Melanocyte of skin (primary cell): Measurements from ENCODE around the gene TOM1L1. TPM values are rescaled to one million over a fixed set of nuclear protein-coding genes. Genes with fewer than 3 reads are reported as not detected.

ENCODE experiments used
- small RNA-seq, 2 donors: library from RNA; depleted of rRNA; stranded (forward); fragments of <200 nt; gene quantifications; one replicate each; pipeline ENCODE3, GENCODE V24; 2012
- total RNA-seq, 2 donors: library from RNA; depleted of rRNA; stranded (reverse); fragments of >200 nt; gene quantifications; 2 replicates each; pipeline ENCODE4 v1.2.3, GENCODE V29; 2012

The TOM1L1 gene, protein sequence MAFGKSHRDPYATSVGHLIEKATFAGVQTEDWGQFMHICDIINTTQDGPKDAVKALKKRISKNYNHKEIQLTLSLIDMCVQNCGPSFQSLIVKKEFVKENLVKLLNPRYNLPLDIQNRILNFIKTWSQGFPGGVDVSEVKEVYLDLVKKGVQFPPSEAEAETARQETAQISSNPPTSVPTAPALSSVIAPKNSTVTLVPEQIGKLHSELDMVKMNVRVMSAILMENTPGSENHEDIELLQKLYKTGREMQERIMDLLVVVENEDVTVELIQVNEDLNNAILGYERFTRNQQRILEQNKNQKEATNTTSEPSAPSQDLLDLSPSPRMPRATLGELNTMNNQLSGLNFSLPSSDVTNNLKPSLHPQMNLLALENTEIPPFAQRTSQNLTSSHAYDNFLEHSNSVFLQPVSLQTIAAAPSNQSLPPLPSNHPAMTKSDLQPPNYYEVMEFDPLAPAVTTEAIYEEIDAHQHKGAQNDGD
- 10 to 100 TPM; 64.7 to 66.6 TPM for total RNA-seq

DNA sequence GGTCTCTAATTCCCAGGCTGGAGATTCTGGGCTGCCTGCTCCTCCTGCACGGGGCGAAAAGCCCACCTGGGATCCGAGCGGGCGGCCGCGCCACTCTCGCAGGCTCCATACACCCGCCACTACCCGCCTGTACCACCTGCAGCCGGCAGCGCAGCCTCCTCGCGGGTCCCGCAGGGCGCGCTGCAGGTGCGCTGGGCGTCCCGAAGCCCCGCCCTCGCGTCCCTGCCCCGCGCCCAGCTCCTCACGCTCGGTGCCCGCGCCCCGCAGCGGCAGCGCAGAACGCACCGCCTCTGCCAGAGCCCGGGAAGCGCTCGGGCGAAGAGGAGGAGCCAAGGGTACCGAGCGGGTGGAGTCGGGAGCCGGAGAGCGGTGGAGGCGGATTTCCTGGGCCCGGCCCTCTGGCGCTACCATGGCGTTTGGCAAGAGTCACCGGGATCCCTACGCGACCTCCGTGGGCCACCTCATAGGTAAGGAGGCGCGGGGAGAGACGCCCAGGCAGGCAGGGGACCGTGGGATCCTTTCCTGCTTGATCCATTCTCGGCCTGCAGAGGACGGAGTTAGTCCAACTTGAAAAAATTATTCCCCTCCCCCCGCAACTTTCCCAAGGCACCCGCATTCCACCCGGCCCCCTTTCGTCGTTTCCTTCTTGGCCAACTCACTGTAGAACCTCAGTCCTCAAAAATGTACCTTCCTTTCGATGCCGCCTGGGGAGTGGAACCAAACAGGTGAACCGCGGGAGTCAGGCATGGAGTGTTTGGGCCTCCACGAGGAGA is at the start of gene TOM1L1:
Gene TOM1L1, plus strand, starts transcription at position 396 of the 773 bp plus-strand sequence. Its CDS starts 14 bp downstream, at position 410.

DNA sequence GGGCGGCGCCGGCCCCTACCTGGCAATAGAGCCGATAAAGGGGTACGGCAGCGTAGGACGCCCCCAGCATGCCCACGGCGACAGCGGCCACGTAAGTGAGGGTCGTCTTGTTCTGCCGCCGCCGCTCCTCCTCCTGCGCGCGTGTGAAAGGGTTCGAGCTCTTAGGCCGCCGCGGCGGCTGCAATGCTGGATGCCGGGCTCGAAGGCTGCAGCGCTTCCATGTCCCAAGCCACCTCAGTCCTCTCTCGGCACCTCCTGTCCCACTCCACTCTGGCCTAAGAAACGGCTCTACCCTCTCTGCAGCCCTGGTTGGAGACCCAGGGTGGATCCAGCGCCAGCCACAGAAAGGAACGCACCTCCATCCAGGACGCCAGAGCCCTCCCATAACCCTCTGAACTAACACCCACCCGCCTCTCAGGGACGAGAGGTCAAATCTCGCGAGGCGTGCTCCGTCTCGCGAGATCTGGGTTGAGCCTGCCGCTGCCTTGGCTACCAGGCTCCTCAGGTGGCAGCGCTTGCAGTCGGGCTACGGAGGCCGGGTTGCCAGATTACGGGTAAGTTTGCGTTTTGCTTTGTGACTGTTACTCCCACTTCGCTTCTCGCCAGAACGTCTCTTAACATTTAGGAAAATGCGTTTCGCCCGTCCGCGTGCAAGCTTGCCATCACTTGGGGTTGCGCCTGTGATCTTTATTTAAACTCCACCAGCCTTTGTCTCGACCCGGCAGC is 67.8 kb downstream of the TOM1L1 start, which contains the start of the genes COX11 and STXBP4:
Gene COX11, minus strand, starts transcription at position 393 of the 726 bp plus-strand sequence. Its CDS starts 8 bp downstream, at position 385.
Gene STXBP4, plus strand, starts transcription at position 504 of the 726 bp plus-strand sequence. CDS start 17,455 bp downstream, outside the sequence.

Small RNA genes within 50 kb of the gene (small RNA-seq; reads per million reads assigned to genes)
- 0 to 0.39 reads per million in 2 donors for gene AC007485.1

Other genes starting within 250 kb of the TOM1L1 start
- 10 to 100 TPM; 45.1 to 66.3 TPM for gene COX11, start 67.8 kb downstream of the TOM1L1 start, total RNA-seq
- gene STXBP4, start 67.9 kb downstream of the TOM1L1 start, total RNA-seq = 10 to 100 TPM; 10.3 to 11.3 TPM